GM12874 (cell line): Measurements from ENCODE around the gene PRDM4.
A peak's percentile ranks its signal among the peaks of the same experiment; 100 is the strongest.

Experiments
- TF ChIP-seq, protein P1 (sequence below): IDR thresholded peaks from 2 replicates; pipeline ENCODE4 v1.5.1; 2011; ENCODE audit warnings: low read depth, mild to moderate bottlenecking, control low read depth, low read length, moderate library complexity; ENCODE audit not compliant: insufficient read depth

The PRDM4 gene, protein sequence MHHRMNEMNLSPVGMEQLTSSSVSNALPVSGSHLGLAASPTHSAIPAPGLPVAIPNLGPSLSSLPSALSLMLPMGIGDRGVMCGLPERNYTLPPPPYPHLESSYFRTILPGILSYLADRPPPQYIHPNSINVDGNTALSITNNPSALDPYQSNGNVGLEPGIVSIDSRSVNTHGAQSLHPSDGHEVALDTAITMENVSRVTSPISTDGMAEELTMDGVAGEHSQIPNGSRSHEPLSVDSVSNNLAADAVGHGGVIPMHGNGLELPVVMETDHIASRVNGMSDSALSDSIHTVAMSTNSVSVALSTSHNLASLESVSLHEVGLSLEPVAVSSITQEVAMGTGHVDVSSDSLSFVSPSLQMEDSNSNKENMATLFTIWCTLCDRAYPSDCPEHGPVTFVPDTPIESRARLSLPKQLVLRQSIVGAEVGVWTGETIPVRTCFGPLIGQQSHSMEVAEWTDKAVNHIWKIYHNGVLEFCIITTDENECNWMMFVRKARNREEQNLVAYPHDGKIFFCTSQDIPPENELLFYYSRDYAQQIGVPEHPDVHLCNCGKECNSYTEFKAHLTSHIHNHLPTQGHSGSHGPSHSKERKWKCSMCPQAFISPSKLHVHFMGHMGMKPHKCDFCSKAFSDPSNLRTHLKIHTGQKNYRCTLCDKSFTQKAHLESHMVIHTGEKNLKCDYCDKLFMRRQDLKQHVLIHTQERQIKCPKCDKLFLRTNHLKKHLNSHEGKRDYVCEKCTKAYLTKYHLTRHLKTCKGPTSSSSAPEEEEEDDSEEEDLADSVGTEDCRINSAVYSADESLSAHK

DNA sequence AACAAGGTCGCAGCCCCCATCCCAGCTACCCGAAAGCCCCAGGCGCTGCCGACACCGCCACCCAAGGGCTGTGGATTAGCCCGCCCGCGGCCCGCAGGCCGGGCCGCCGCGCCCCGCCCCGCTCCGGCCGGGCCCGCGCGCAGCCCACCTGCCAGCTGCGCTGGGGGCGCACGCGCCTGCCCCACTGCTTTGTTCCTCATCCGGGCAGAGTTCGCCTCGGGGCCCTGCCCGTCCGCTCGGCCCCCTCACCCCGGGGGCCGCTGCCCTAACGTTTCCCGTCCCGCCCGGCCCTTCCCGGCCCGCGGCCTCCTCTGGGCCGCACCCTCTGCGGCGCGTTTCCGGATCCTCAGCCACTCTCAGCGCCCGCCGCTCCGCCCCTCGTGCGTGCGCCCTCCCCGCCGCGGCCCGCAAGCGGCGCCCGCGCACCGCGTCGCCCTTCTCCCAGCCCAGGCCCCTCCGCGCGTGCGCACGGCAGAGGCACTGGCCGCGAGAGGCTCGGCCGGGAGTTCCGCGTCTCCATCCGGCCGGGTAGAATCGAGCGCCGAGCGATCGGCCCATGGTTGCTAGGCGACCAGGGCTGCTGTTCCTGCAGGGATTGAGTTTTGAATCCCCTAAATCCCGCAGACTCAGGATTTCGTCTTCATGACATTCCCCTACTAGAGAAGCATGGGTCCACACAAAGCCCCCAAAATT is at the start of gene PRDM4:
Gene PRDM4, minus strand, starts transcription at position 329 of the 693 bp plus-strand sequence. CDS start 622 bp downstream, outside the sequence.
- TF ChIP-seq, protein P1, sequence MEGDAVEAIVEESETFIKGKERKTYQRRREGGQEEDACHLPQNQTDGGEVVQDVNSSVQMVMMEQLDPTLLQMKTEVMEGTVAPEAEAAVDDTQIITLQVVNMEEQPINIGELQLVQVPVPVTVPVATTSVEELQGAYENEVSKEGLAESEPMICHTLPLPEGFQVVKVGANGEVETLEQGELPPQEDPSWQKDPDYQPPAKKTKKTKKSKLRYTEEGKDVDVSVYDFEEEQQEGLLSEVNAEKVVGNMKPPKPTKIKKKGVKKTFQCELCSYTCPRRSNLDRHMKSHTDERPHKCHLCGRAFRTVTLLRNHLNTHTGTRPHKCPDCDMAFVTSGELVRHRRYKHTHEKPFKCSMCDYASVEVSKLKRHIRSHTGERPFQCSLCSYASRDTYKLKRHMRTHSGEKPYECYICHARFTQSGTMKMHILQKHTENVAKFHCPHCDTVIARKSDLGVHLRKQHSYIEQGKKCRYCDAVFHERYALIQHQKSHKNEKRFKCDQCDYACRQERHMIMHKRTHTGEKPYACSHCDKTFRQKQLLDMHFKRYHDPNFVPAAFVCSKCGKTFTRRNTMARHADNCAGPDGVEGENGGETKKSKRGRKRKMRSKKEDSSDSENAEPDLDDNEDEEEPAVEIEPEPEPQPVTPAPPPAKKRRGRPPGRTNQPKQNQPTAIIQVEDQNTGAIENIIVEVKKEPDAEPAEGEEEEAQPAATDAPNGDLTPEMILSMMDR: peak; percentile 68

DNA sequence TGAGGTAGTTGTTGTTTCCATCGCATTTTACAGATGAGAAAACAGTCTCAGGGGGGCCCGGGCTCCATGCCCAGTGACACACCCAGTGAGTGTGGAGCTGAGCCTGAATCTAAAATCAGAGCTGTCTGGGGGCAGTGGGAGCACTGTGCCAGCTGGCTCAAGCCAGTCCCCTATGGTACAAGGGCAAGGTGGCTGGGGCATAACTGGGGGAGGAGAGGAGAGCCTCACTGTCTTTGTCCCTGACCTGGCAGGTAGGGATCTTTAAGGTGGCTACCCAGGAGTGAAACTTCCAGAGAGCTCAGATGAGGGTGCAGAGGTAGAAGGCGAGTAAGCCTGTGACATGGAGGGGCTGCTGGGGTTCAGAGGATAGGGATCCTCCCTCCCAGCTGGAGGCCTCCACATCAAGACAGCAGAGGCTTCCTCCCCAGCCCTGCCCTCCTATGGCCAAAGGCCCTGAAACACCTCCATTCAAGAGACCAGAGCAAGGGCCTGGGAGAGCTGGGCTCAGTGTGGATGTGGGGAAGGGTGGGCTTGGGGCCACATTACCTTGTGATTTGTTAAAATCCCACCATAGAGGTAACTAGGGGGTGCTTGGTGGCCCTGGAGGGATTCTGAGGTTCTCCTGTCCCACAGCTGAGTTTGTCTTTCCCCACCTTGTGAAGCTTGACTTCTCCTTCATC is 46.7 kb upstream of the PRDM4 start:
- TF ChIP-seq, protein P1: no peak

DNA sequence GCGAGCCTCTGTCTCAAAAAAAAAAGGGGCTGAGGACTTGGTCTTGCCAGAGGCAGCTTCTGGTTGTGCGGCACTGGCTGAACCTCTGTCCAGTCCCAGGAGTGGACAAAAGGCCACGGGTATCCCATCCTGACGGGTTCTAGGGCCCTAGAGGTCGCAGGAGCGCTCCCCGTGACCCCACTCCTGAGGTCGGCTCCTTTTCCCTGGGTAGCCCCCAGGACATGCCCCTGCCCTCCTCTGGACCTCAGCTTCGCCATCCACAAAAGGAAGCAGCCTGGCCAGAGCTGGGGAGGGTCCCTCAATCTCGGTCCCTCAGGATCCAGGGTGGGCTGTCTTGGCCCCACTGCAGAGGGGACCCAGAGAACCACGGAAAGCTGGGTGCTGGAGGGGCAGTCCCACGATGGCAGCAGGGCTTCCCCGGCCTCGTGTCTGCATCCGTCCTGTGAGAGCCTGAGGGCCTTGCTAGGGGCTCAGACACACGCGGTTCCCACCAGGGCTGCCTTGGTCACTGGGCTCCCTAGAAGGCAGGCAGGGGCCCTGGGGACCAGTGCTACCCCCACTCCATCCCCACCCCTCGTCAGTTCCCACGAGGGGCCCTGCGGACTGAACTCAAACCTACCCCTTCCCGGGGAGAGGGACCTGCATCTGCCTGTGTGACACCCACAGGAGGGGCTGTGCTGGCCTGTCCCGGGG is 44.7 kb upstream of the PRDM4 start:
- TF ChIP-seq, protein P1: no peak

DNA sequence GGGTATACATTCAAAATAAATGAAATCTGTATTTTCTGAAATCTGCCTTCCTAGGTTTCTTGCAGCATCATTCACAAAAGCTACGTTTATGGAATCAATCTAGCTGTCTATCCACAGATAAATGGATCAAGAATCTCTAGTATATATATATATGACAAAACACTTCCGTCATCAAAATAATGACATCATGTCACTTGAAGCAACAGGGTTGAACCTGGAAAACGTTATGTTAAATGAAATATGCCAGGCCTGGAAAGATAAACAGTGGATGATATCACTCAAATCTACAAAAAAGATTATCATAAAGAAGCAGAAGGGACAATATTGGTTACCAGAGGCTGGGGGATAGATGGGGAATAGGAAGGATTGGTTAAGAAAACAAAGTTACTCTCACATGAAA is 42.2 kb upstream of the PRDM4 start:
- TF ChIP-seq, protein P1: no peak

DNA sequence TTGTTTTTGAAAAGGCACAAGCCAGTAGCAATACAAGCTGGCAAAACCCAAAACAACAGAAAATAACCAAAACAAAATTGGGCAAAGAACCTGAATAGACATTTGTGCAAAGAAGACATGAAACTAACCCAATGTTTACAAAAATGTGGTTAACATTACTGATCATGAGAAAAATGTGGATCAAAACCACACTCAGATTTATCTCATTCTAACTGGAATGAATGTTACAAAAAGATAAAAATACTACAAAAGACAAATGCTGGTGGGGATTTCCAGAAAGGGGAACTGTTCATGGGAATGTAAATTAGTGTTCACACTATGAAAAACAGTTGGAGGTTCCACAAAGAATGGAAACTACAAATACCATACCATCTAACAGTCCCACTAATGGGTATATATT is 40.2 kb upstream of the PRDM4 start:
- TF ChIP-seq, protein P1: no peak

DNA sequence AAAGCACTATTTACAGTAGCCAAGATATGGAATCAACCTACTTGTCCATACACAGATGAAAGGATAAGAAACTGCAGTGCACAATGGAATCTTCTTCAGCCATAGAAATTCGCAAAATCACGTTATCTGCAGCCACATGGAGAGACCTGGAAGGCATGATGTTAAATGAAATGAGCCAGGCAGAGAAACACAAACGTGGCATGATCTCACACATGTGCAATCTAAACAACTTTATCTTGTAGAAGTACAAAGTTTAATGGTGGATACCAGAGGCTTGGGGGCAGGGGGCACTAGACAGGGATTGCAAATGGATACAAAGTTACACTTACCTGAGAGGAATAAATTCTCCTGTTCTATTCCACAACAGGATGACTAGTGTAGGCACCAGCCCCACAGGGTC is 37.6 kb upstream of the PRDM4 start:
- TF ChIP-seq, protein P1: no peak
